Uterus (tissue), 4 donors: ENCODE measurements around the gene VIM. TPM values are rescaled to one million over a fixed set of nuclear protein-coding genes. Genes with fewer than 3 reads are reported as not detected.

Experiments
- DNase-seq, 2 donors: peaks; one replicate each; pipeline ENCODE4 v3.0.0-alpha.2; 2019 to 2020
- H3K27ac ChIP-seq, 2 donors: fragments of 200-600 bp; sonication (generic); 1 replicate in 1 of 2; 2 replicates in 1 of 2; pipeline ENCODE4 v1.5.1; 2016 to 2018
- H3K27me3 ChIP-seq, 2 donors: fragments of 200-600 bp; sonication (generic); one replicate each; pipeline ENCODE4 v1.5.1; 2018 to 2019; ENCODE audit warnings: control low read depth in 1 of 2
- H3K36me3 ChIP-seq, 2 donors: fragments of 200-600 bp; sonication (generic); one replicate each; pipeline ENCODE4 v1.5.1; 2019; ENCODE audit warnings: control low read depth in 1 of 2
- H3K4me1 ChIP-seq, 2 donors: fragments of 200-600 bp; sonication (generic); one replicate each; pipeline ENCODE4 v1.5.1; 2018 to 2019; ENCODE audit warnings: control low read depth in 1 of 2
- H3K4me3 ChIP-seq, 2 donors: fragments of 200-600 bp; sonication (generic); 1 replicate in 1 of 2; 2 replicates in 1 of 2; pipeline ENCODE4 v1.5.1; 2018 to 2019; ENCODE audit warnings: mild to moderate bottlenecking in 1 of 2
- H3K9me3 ChIP-seq, 2 donors: fragments of 200-600 bp; sonication (generic); one replicate each; pipeline ENCODE4 v1.5.1; 2019; ENCODE audit warnings: control low read depth in 1 of 2
- CTCF ChIP-seq, 4 experiments: fragments of 200-600 bp in 2 of 4; fragments of 450-650 bp in 2 of 4; sonication (generic) in 2 of 4; IDR thresholded peaks; one replicate each; pipeline ENCODE4 v1.5.1; 2016 to 2019; ENCODE audit warnings: antibody characterized with exemption in 4 of 4, mild to moderate bottlenecking in 2 of 4, moderate library complexity in 1 of 4
- POLR2A ChIP-seq, 2 donors: fragments of 450-650 bp; IDR thresholded peaks; one replicate each; pipeline ENCODE4 v1.6.1; 2016; ENCODE audit warnings: antibody characterized with exemption in 2 of 2, mild to moderate bottlenecking in 1 of 2, moderate library complexity in 1 of 2
- intact Hi-C: fragments of 100-400 bp; cut with DNase I; formaldehyde crosslinking; loops from one replicate; pipeline ENCODE4 v1.15.1; 2023; ENCODE audit warnings: low total_unique reads
- total RNA-seq, 4 donors: library from RNA; depleted of rRNA in 3 of 4; stranded (reverse); fragments of >200 nt in 3 of 4; gene quantifications; one replicate each; pipeline versions ENCODE4 v1.1.0 to v1.2.4, GENCODE V29; 2014 to 2023
- donor health status: DM: yes; HTN: yes; CAD: no.

The VIM gene
- total RNA-seq, 4 donors from 2014 or later, result 1,892 to 2,495 (median 2,052) TPM

GRCh38 chr10:17196573-17196972 is 31.5 kb upstream of the VIM start:
- Histone ChIP-seq H3K9me3 (no peaks in the 10 kb centered on the region), H3K4me1 (peaks cover 0 to 8% of the 10 kb centered on the region in 2 donors), H3K27me3 (no peaks in the 10 kb centered on the region), H3K4me3 (no peak overlapping the region), H3K27ac (no peak overlapping the region), H3K36me3 (no peaks in the 10 kb centered on the region)
- intact Hi-C loops, result no loop called here
- TF ChIP-seq POLR2A (IDR thresholded peaks at IDR 0.05), result no peak
- TF ChIP-seq CTCF (IDR thresholded peaks at IDR 0.05), result no peak
- no peak for DNase-seq

GRCh38 chr10:17199351-17199804 is 28.7 kb upstream of the VIM start:
- TF ChIP-seq CTCF (IDR thresholded peaks at IDR 0.05) (no peak), POLR2A (IDR thresholded peaks at IDR 0.05) (no peak)
- Histone ChIP-seq H3K4me3 (no peak overlapping the region), H3K4me1 (peaks cover 0 to 8% of the 10 kb centered on the region in 2 donors), H3K9me3 (no peaks in the 10 kb centered on the region), H3K27me3 (no peaks in the 10 kb centered on the region), H3K36me3 (no peaks in the 10 kb centered on the region), H3K27ac (peak overlapping the region; percentile 89 to 95)
- DNase-seq, result no peak
- intact Hi-C loops, result no loop called here

GRCh38 chr10:17200001-17200911 is 27.8 kb upstream of the VIM start:
- peak overlapping the region; percentile 82 to 85 for H3K4me3 ChIP-seq
- TF ChIP-seq CTCF (IDR thresholded peaks at IDR 0.05), result no peak
- TF ChIP-seq POLR2A (IDR thresholded peaks at IDR 0.05), result no peak
- intact Hi-C loops, result no loop called here
- H3K9me3 ChIP-seq, result no peaks in the 10 kb centered on the region
- no peaks in the 10 kb centered on the region for H3K27me3 ChIP-seq
- DNase-seq, result no peak
- H3K4me1 ChIP-seq, result peaks cover 0 to 8% of the 10 kb centered on the region in 2 donors
- no peaks in the 10 kb centered on the region for H3K36me3 ChIP-seq
- H3K27ac ChIP-seq, result peak overlapping the region; percentile 89 to 95

- intact Hi-C loops, result no loop called here
These were observed 26.9 kb upstream of the VIM start, which contains the start of gene TRDMT1 for GRCh38 chr10:17200912-17201793. Gene TRDMT1, minus strand, starts transcription at chr10:17201672. Its CDS starts 38 bp downstream, at chr10:17201634.

More at GRCh38 chr10:17200912-17201793, 26.9 kb upstream of the VIM start, which contains the start of gene TRDMT1:
- no peaks in the 10 kb centered on the region for H3K27me3 ChIP-seq
- peak; percentile 82 to 88 for DNase-seq
- peak within 1 kb of the TSS; percentile 89 to 95 for H3K27ac ChIP-seq
- no peaks in the 10 kb centered on the region for H3K9me3 ChIP-seq
- H3K36me3 ChIP-seq, result no peaks in the 10 kb centered on the region
- TF ChIP-seq CTCF (IDR thresholded peaks at IDR 0.05) (peak in 1 of 4 experiments; percentile 16), POLR2A (IDR thresholded peaks at IDR 0.05) (peak; percentile 30 to 80)
- H3K4me1 ChIP-seq, result peaks cover 0 to 4% of the 10 kb centered on the region in 2 donors
- H3K4me3 ChIP-seq, result peak within 1 kb of the TSS; percentile 82 to 85
